ENCODE results near the gene DNAJC28. TPM values are rescaled to one million over a fixed set of nuclear protein-coding genes. Genes with fewer than 3 reads are reported as not detected.

The DNAJC28 gene
- total RNA-seq, 1 experiment from 2014 or later = 3.4 TPM

DNA sequence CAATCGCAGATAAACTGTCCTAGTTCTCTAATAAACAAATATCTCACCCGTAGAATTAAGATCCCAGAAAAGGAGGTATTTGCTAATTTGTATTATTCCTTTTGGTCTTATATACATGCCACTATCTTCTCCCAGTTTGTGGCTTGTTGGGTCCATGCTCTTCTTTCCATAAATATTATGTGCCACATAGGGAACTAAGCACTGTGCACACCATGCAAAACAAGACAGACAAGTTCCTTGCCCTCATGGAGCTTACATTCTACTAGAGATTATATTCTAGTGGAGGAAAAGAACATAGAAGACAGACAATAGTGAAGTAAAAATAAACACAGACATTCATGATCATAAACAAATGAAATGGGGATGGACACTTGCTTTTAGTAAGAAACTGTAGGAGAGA lies 45.7 kb upstream of the DNAJC28 start:
- no peak overlapping the region for H2BK5ac ChIP-seq (ENCODE audit: insufficient read length, low read length)
- H3K18ac ChIP-seq (ENCODE audit: insufficient read length, low read depth, low read length) = no peak overlapping the region
- H2BK20ac ChIP-seq (ENCODE audit: low read depth, low read length, poor library complexity, severe bottlenecking) = no peak overlapping the region
- no peaks in the 10 kb centered on the region for H3K23me2 ChIP-seq (ENCODE audit: insufficient read length, low read depth, low read length, poor library complexity, severe bottlenecking)
- H3K9me3 ChIP-seq (ENCODE audit: control insufficient read depth, low read depth, low read length) = no peaks in the 10 kb centered on the region
- no peak overlapping the region for H2BK12ac ChIP-seq (ENCODE audit: insufficient read length, low read depth, low read length)
- no peak overlapping the region for H3K4me2 ChIP-seq (ENCODE audit: insufficient read depth, insufficient read length, low read length)
- H4K20me1 ChIP-seq (ENCODE audit: control insufficient read depth, insufficient read depth, insufficient read length) = no peaks in the 10 kb centered on the region
- TF ChIP-seq, protein P1, sequence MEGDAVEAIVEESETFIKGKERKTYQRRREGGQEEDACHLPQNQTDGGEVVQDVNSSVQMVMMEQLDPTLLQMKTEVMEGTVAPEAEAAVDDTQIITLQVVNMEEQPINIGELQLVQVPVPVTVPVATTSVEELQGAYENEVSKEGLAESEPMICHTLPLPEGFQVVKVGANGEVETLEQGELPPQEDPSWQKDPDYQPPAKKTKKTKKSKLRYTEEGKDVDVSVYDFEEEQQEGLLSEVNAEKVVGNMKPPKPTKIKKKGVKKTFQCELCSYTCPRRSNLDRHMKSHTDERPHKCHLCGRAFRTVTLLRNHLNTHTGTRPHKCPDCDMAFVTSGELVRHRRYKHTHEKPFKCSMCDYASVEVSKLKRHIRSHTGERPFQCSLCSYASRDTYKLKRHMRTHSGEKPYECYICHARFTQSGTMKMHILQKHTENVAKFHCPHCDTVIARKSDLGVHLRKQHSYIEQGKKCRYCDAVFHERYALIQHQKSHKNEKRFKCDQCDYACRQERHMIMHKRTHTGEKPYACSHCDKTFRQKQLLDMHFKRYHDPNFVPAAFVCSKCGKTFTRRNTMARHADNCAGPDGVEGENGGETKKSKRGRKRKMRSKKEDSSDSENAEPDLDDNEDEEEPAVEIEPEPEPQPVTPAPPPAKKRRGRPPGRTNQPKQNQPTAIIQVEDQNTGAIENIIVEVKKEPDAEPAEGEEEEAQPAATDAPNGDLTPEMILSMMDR (conservative IDR thresholded peaks at IDR 0.05) = no peak
- no peak overlapping the region; a peak in 1 of 5 replicates for H3K4me3 Mint-ChIP-seq
- H3K4ac ChIP-seq (ENCODE audit: low read depth, low read length) = no peak overlapping the region
- H4K91ac ChIP-seq (ENCODE audit: insufficient read length, low read depth, low read length) = no peak overlapping the region
- H4K8ac ChIP-seq (replicated peaks; ENCODE audit: insufficient read length, low read depth, low read length) = no peak overlapping the region
- no peak overlapping the region for H3K9ac ChIP-seq (ENCODE audit: extremely low read depth, insufficient read length, low read length)
- peaks cover 15% of the 10 kb centered on the region; the same call in 1 of the 2 replicates for H3K79me2 ChIP-seq (ENCODE audit: insufficient read depth, low read length)
- no peaks in the 10 kb centered on the region for H3K27me3 ChIP-seq (ENCODE audit: insufficient read depth, low read length)
- H4K5ac ChIP-seq (ENCODE audit: insufficient read length, low read depth, low read length) = no peak overlapping the region
- H3K4me1 ChIP-seq (ENCODE audit: insufficient read depth, low read length) = no peaks in the 10 kb centered on the region
- peaks cover 57 to 79% (median 76%) of the 10 kb centered on the region in 3 experiments for H3K36me3 Mint-ChIP-seq (ENCODE audit: insufficient read depth in 1 of 3, low read depth in 3 of 3)
- peaks cover 7% of the 10 kb centered on the region for H3K79me1 ChIP-seq (ENCODE audit: insufficient read depth, low read depth, low read length, poor library complexity, severe bottlenecking)
- peaks cover 10 to 11% of the 10 kb centered on the region in 2 experiments for H3K4me1 Mint-ChIP-seq
- no peak overlapping the region for H3K27ac ChIP-seq (ENCODE audit: insufficient read length, low read depth, low read length)
- WGBS (ENCODE audit: extremely low coverage, insufficient read length, low lambda C conversion rate) = no CpG with 5 or more reads among the region's 2 CpGs
- H3K14ac ChIP-seq (ENCODE audit: insufficient read depth, low read length) = no peak overlapping the region
- no peak overlapping the region for H2AK5ac ChIP-seq (ENCODE audit: insufficient read length, low read length)
- H3K9me3 Mint-ChIP-seq = no peaks in the 10 kb centered on the region; a peak in 2 of 5 replicates
- no peak for DNase-seq
- no peak overlapping the region for H2BK15ac ChIP-seq (ENCODE audit: low read depth, low read length)
- H3K27me3 Mint-ChIP-seq (ENCODE audit: low read depth) = no peaks in the 10 kb centered on the region
- peak overlapping the region in 2 of 3 experiments; percentile 4 to 34; a peak in 1 of 7 replicates for H3K27ac Mint-ChIP-seq
- H2AFZ ChIP-seq (ENCODE audit: low read length) = no peak overlapping the region
- H3K56ac ChIP-seq (ENCODE audit: insufficient read length, low read depth, low read length) = no peak overlapping the region
- H2BK120ac ChIP-seq (ENCODE audit: low read depth, low read length, poor library complexity, severe bottlenecking) = no peak overlapping the region
- no peak overlapping the region for H3K23ac ChIP-seq (ENCODE audit: insufficient read length, low read depth, low read length)
- no peak overlapping the region for H3T11ph ChIP-seq (ENCODE audit: low read length)
